K562 (cell line): ENCODE results near the gene C1QTNF12. TPM values are rescaled to one million over a fixed set of nuclear protein-coding genes. Genes with fewer than 3 reads are reported as not detected.
A peak's percentile ranks its signal among the peaks of the same experiment; 100 is the strongest.

Experiments
- ARID2 ChIP-seq: fragments of 450-650 bp; IDR thresholded peaks from 2 replicates; pipeline ENCODE4 v1.6.1; 2017; ENCODE audit warnings: antibody characterized with exemption, mild to moderate bottlenecking
- ELF4 ChIP-seq: fragments of 450-650 bp; formaldehyde crosslinking; IDR thresholded peaks from 2 replicates; pipeline ENCODE4 v1.4.0; 2022; ENCODE audit warnings: missing genetic modification characterization
- ETV1 ChIP-seq: fragments of 450-650 bp; conservative IDR thresholded peaks from 2 replicates; pipeline ENCODE4 v1.6.1; 2016; ENCODE audit warnings: missing genetic modification characterization, control low read depth, low read depth, missing compliant biosample characterization
- HBP1 ChIP-seq: fragments of 450-650 bp; formaldehyde crosslinking; IDR thresholded peaks from 2 replicates; pipeline ENCODE4 v1.4.0; 2022; ENCODE audit warnings: missing genetic modification characterization
- JUNB ChIP-seq: fragments of 450-650 bp; formaldehyde crosslinking; conservative IDR thresholded peaks from 2 replicates; pipeline ENCODE4 v1.4.0; 2020; ENCODE audit warnings: mild to moderate bottlenecking
- KAT8 ChIP-seq: fragments of 450-650 bp; IDR thresholded peaks from 2 replicates; pipeline ENCODE4 v1.6.1; 2016; ENCODE audit warnings: low read depth, mild to moderate bottlenecking
- MCM3 ChIP-seq: fragments of 450-650 bp; IDR thresholded peaks from 2 replicates; pipeline ENCODE4 v1.6.1; 2016
- NCOA2 ChIP-seq, 2 experiments: fragments of 450-650 bp; IDR thresholded peaks; 2 replicates each; pipeline ENCODE4 v1.6.1; 2018; ENCODE audit warnings: mild to moderate bottlenecking in 2 of 2, moderate library complexity in 1 of 2; ENCODE audit not compliant: partially characterized antibody in 2 of 2
- RFX7 ChIP-seq: fragments of 250-450 bp; sonication (Bioruptor Pico); IDR thresholded peaks from 2 replicates; pipeline ENCODE4 v1.5.1; 2021; ENCODE audit warnings: mild to moderate bottlenecking
- SAFB ChIP-seq: fragments of 200-400 bp; formaldehyde crosslinking; IDR thresholded peaks from 2 replicates; pipeline ENCODE4 v1.6.1; 2017; ENCODE audit warnings: low read depth, low read length, borderline replicate concordance
- SUPT5H ChIP-seq: fragments of 450-650 bp; IDR thresholded peaks from 2 replicates; pipeline ENCODE4 v1.6.1; 2016
- ZNF507 ChIP-seq: conservative IDR thresholded peaks from 2 replicates; pipeline ENCODE4 v1.6.1; 2017; ENCODE audit warnings: missing genetic modification characterization, missing compliant biosample characterization
- polyA plus RNA-seq, 8 experiments: library from polyadenylated mRNA; depleted of rRNA in 4 of 8; stranded (reverse) in 5 of 8; unstranded in 3 of 8; fragments of >200 nt; fragmentation: Nextera tagmentation in 2 of 8; fragmentation: Illumina TruSeq in 1 of 8; extraction: Ambion mirVana in 2 of 8; extraction: Trizol in 1 of 8; gene quantifications; 2 replicates each; pipeline versions ENCODE4 v1.2.1 to v1.2.3, GENCODE V29; 2011 to 2014; ENCODE audit warnings: inconsistent platforms in 1 of 8, missing spikeins in 1 of 8
- total RNA-seq, 7 experiments: library from RNA; depleted of rRNA in 6 of 7; stranded (reverse); fragments of >200 nt in 6 of 7; fragmentation: Illumina TruSeq in 2 of 7; extraction: Trizol in 2 of 7; gene quantifications; 2 replicates each; pipeline versions ENCODE4 v1.2.1 to v1.2.3, GENCODE V29; 2011 to 2021; ENCODE audit warnings: low replicate concordance in 1 of 7
- TF ChIP-seq, protein P1 (sequence below), 2 experiments: IDR thresholded peaks; 2 replicates each; pipeline ENCODE4 v1.6.1; 2011; ENCODE audit warnings: borderline replicate concordance in 1 of 2, control low read depth in 1 of 2, low read depth in 1 of 2, low read length in 1 of 2, mild to moderate bottlenecking in 1 of 2, mixed read lengths in 1 of 2, moderate library complexity in 1 of 2; ENCODE audit not compliant: insufficient read depth in 1 of 2, insufficient read length in 1 of 2, poor library complexity in 1 of 2, severe bottlenecking in 1 of 2; ENCODE audit errors: extremely low read depth in 1 of 2
- TF ChIP-seq, protein P2 (sequence below): sonication (generic); formaldehyde crosslinking; IDR thresholded peaks from 2 replicates; pipeline ENCODE4 v1.5.0; 2020; ENCODE audit warnings: missing genetic modification reagents
- TF ChIP-seq, protein P3 (sequence below): sonication (generic); formaldehyde crosslinking; IDR thresholded peaks from 2 replicates; pipeline ENCODE4 v1.8.0; 2022; ENCODE audit warnings: missing genetic modification reagents, mild to moderate bottlenecking, borderline replicate concordance

C1QTNF12 gene
- total and polyA plus RNA-seq, 9 of the 15 experiments (the other 6 are each of a cell fraction or from before 2014, with no cell fraction given), result 0.11 to 4.3 (median 0.93) TPM; not detected in 3

- TF ChIP-seq, protein P1, sequence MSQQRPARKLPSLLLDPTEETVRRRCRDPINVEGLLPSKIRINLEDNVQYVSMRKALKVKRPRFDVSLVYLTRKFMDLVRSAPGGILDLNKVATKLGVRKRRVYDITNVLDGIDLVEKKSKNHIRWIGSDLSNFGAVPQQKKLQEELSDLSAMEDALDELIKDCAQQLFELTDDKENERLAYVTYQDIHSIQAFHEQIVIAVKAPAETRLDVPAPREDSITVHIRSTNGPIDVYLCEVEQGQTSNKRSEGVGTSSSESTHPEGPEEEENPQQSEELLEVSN (IDR thresholded peaks at IDR 0.05; ENCODE audit: borderline replicate concordance in 1 of 2, extremely low read depth in 1 of 2, insufficient read depth in 1 of 2, insufficient read length in 1 of 2, low read depth in 1 of 2, low read length in 1 of 2, poor library complexity in 1 of 2, severe bottlenecking in 1 of 2), result peak; percentile 52 to 85
- TF ChIP-seq ETV1 (tag) (no peak; the same call in 1 of the 2 replicates), HBP1 (CRISPR knock-in tag) (no peak), NCOA2 (IDR thresholded peaks at IDR 0.05; ENCODE audit: partially characterized antibody in 2 of 2) (no peak), ARID2 (no peak), MCM3 (no peak), KAT8 (no peak), RFX7 (CRISPR knock-in tag) (no peak), ELF4 (CRISPR knock-in tag) (no peak), ZNF507 (no peak), SUPT5H (peak; percentile 84), SAFB (0 out of 2 replicates have a peak, but pooled peaks have one; percentile 45), JUNB (CRISPR knock-in tag) (no peak)
- TF ChIP-seq, protein P2, sequence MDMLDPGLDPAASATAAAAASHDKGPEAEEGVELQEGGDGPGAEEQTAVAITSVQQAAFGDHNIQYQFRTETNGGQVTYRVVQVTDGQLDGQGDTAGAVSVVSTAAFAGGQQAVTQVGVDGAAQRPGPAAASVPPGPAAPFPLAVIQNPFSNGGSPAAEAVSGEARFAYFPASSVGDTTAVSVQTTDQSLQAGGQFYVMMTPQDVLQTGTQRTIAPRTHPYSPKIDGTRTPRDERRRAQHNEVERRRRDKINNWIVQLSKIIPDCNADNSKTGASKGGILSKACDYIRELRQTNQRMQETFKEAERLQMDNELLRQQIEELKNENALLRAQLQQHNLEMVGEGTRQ (CRISPR knock-in tag), result no peak
- TF ChIP-seq, protein P3, sequence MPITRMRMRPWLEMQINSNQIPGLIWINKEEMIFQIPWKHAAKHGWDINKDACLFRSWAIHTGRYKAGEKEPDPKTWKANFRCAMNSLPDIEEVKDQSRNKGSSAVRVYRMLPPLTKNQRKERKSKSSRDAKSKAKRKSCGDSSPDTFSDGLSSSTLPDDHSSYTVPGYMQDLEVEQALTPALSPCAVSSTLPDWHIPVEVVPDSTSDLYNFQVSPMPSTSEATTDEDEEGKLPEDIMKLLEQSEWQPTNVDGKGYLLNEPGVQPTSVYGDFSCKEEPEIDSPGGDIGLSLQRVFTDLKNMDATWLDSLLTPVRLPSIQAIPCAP (CRISPR knock-in tag), result no peak
Observed at GRCh38 chr1:1273512-1274298, 27.2 kb upstream of the C1QTNF12 start, which contains the start of gene UBE2J2 (continued).
